Measurements from ENCODE around the gene TCEAL3. TPM values are rescaled to one million over a fixed set of nuclear protein-coding genes. Genes with fewer than 3 reads are reported as not detected.
A peak's percentile ranks its signal among the peaks of the same experiment; 100 is the strongest.

TCEAL3 gene
- total and polyA plus RNA-seq, 2 of the 8 experiments (the other 6 are each of a cell fraction or from before 2014, with no cell fraction given) = 4.4 to 12.0 TPM

- H2AFZ ChIP-seq (ENCODE audit: low read length) = no peak overlapping the region
- no peak overlapping the region for H4K91ac ChIP-seq (replicated peaks; ENCODE audit: insufficient read length, low read length)
- FAIRE-seq (peak; percentile 86), DNase-seq (ENCODE audit: low read depth in 1 of 2, low spot score in 2 of 2) (no peak)
- no peaks in the 10 kb centered on the region for H3K4me1 ChIP-seq (replicated peaks in 1 of 4; ENCODE audit: control insufficient read depth in 3 of 4, insufficient read depth in 4 of 4, low read length in 3 of 4)
- H3K79me1 ChIP-seq (ENCODE audit: low read depth, low read length) = no peaks in the 10 kb centered on the region
- H3K27ac ChIP-seq (ENCODE audit: low read depth, low read length) = no peak overlapping the region
- H2AK5ac ChIP-seq (ENCODE audit: low read depth, low read length) = no peak overlapping the region
- no peaks in the 10 kb centered on the region for H3K79me2 ChIP-seq (ENCODE audit: control insufficient read depth in 1 of 2, insufficient read depth in 2 of 2, low read length in 2 of 2)
- no peak overlapping the region for H2BK12ac ChIP-seq (ENCODE audit: low read depth, low read length)
- H3K23me2 ChIP-seq (ENCODE audit: low read depth, low read length) = no peaks in the 10 kb centered on the region
- no peaks in the 10 kb centered on the region for H3K27me3 ChIP-seq (replicated peaks in 1 of 4; ENCODE audit: control insufficient read depth in 3 of 4, extremely low read depth in 1 of 4, insufficient read depth in 3 of 4, low read length in 3 of 4)
- no peak overlapping the region for H3K14ac ChIP-seq (ENCODE audit: insufficient read length)
- H2BK15ac ChIP-seq (ENCODE audit: low read length) = no peak overlapping the region
- WGBS, 2 experiments (ENCODE audit: extremely low coverage in 1 of 2, insufficient coverage in 1 of 2, insufficient read length in 1 of 2, insufficient replicate concordance in 2 of 2, low coverage in 1 of 2, low lambda C conversion rate in 2 of 2, missing lambda C conversion rate in 1 of 2) = 30% methylated on average over 1 of the region's 1 CpG; no CpG with 5 or more reads in 1 of the 2 experiments
- no peak overlapping the region for H3K23ac ChIP-seq (ENCODE audit: insufficient read length)
- H3K9me3 ChIP-seq (ENCODE audit: insufficient read depth in 2 of 2, low read depth in 1 of 2, low read length in 1 of 2) = no peaks in the 10 kb centered on the region
- ChIA-PET POLR2A (ENCODE audit: partially characterized antibody) (interaction anchor here (0.8 to 1.7 kb wide), 2 partner anchors 8 to 11 kb away, joined by 3 to 5 read pairs; no protein-coding TSS in a partner anchor), CTCF (ENCODE audit: partially characterized antibody) (interaction anchor here (0.6 to 1.8 kb wide), 3 partner anchors 13 to 139 kb away, joined by 3 to 5 read pairs (median 5); partner anchors contain the start of gene RAB40A)
- H3K4ac ChIP-seq (replicated peaks; ENCODE audit: insufficient read length, low read depth, low read length) = no peak overlapping the region
- H2BK120ac ChIP-seq (replicated peaks; ENCODE audit: low read depth, low read length) = no peak overlapping the region
- no peaks in the 10 kb centered on the region for H3K36me3 ChIP-seq (ENCODE audit: control insufficient read depth in 2 of 4, insufficient read depth in 4 of 4, low read length in 3 of 4)
- no peak overlapping the region for H4K5ac ChIP-seq (ENCODE audit: insufficient read length, low read depth, low read length)
- H3K4me2 ChIP-seq (ENCODE audit: insufficient read depth in 1 of 2, low read depth in 2 of 2, low read length in 2 of 2) = no peak overlapping the region
- no peak overlapping the region for H3K56ac ChIP-seq (replicated peaks; ENCODE audit: insufficient read length, low read depth, low read length)
- H4K8ac ChIP-seq (ENCODE audit: extremely low read depth, insufficient read depth, low read length) = no peak overlapping the region
- H4K20me1 ChIP-seq (replicated peaks in 1 of 2; ENCODE audit: control insufficient read depth in 1 of 2, insufficient read depth in 2 of 2, low read length in 2 of 2) = no peaks in the 10 kb centered on the region
- no peak overlapping the region for H2BK5ac ChIP-seq (ENCODE audit: low read depth, low read length)
- TF ChIP-seq PHF8 (conservative IDR thresholded peaks at IDR 0.05; ENCODE audit: low read depth, low read length) = no peak
- no peak for TF ChIP-seq E2F6 (IDR thresholded peaks at IDR 0.05)
- TF ChIP-seq CHD1 (IDR thresholded peaks at IDR 0.05; ENCODE audit: low read depth, low read length) = no peak
- no peak overlapping the region for H2BK20ac ChIP-seq (ENCODE audit: low read length)
- no peak overlapping the region for H3K9ac ChIP-seq (replicated peaks in 1 of 4; ENCODE audit: extremely low read depth in 1 of 4, low read depth in 3 of 4, low read length in 3 of 4)
- H3K4me3 ChIP-seq (ENCODE audit: extremely low read depth in 1 of 4, insufficient read depth in 2 of 4, low read depth in 3 of 4, low read length in 4 of 4) = no peak overlapping the region
- H3K18ac ChIP-seq (ENCODE audit: extremely low read depth, low read length) = no peak overlapping the region
Measured at GRCh38 chrX:103616676-103617186, 9.0 kb downstream of the TCEAL3 start.
